Psoas muscle (tissue), 8 donors: Measurements from ENCODE around the gene VPS16. TPM values are rescaled to one million over a fixed set of nuclear protein-coding genes. Genes with fewer than 3 reads are reported as not detected.

Experiments
- ATAC-seq, 4 donors: fragments of 200-7000 bp; cut with Tn5 transposase; one replicate each; pipeline ENCODE4 v1.9.1; 2020; ENCODE audit warnings: moderate library complexity in 3 of 4, mild to moderate bottlenecking in 2 of 4
- DNase-seq, 2 donors: peaks; one replicate each; pipeline ENCODE4 v3.0.0-alpha.2; 2020
- H3K27ac ChIP-seq: fragments of 200-600 bp; one replicate; pipeline ENCODE4 v1.8.0; 2022
- H3K27me3 ChIP-seq, 3 donors: fragments of 200-600 bp in 1 of 3; one replicate each; pipeline versions ENCODE4 v1.6.1 to v1.8.0; 2013 to 2022; ENCODE audit warnings: low read length in 2 of 3, mild to moderate bottlenecking in 2 of 3, moderate library complexity in 1 of 3; ENCODE audit not compliant: insufficient read depth in 3 of 3
- H3K36me3 ChIP-seq, 2 donors: fragments of 200-600 bp in 1 of 2; one replicate each; pipeline versions ENCODE4 v1.6.1 to v1.8.0; 2013 to 2022; ENCODE audit warnings: low read depth in 1 of 2, mild to moderate bottlenecking in 1 of 2, moderate library complexity in 1 of 2; ENCODE audit not compliant: insufficient read depth in 1 of 2
- H3K4me1 ChIP-seq: fragments of 200-600 bp; one replicate; pipeline ENCODE4 v1.8.0; 2022
- H3K4me3 ChIP-seq: fragments of 200-600 bp; one replicate; pipeline ENCODE4 v1.8.0; 2022; ENCODE audit warnings: mild to moderate bottlenecking
- H3K9me3 ChIP-seq: fragments of 200-600 bp; one replicate; pipeline ENCODE4 v1.8.0; 2022
- WGBS, 3 donors: extraction: QIAGEN DNeasy Blood & Tissue Kit; methylation state at CpG; one replicate each; pipeline versions ENCODE4 v1.1.6 to v1.1.7; 2013; 5-methylcytosine and 5-hydroxymethylcytosine counted together
- intact Hi-C, 2 donors: fragments of 100-400 bp; cut with DNase I; formaldehyde crosslinking; loops; one replicate each; pipeline versions ENCODE4 v1.11.0 to v1.14.2; 2022
- polyA plus RNA-seq, 3 donors: library from polyadenylated mRNA; stranded (reverse); fragments of 200-250 nt; gene quantifications; one replicate each; pipeline ENCODE4 v1.2.3, GENCODE V29; 2013
- total RNA-seq, 4 donors: library from RNA; stranded (reverse); fragmentation: NEBNext Ultra II Directional in 2 of 4; extraction: Animal tissue kit (Norgen Biotek cat#: 25700) in 2 of 4; gene quantifications; one replicate each; pipeline versions ENCODE4 v1.2.1 to v1.2.4, GENCODE V29; 2021 to 2023
- TF ChIP-seq, protein P1 (sequence below): fragments of 200-600 bp; IDR thresholded peaks from one replicate; pipeline ENCODE4 v1.8.0; 2022; ENCODE audit warnings: antibody characterized with exemption
- donor health status: healthy with polysubstance abuse.
- donor health status: DM: no; HTN: no; CAD: no; lungs with moderate emphysema.
- donor health status: Bipolar disorder and iron deficiency.
- donor health status: healthy.
- donor health status: DM: yes; HTN: yes; CAD: no.
- donor health status: DM: no; HTN: no; CAD: no.
- donor health status: DM: no; HTN: no; CAD: no.
- donor health status: DM: yes; HTN: yes; CAD: no.

VPS16 gene
- total and polyA plus RNA-seq, 7 donors, result 17.1 to 25.5 (median 20.2) TPM

DNA sequence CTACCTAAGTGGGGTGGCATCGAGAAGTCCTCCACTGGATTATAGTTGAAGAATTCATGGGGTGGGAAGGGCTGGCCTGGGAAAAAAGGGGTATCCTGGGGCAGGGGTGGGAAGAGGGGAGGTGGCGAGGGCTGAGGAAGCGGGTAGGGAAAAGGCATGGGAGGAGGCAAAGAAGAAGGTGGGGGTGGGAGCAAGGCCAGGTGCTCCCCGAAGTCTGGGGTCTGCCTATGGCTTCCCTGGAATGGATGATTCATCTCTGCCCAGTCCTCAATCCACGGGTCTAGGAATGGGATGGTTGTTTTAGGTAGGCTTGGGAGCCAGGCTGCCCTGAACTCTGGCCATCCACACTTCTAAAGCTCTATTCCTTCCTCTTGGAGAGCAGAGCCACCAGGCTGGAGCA lies 4.5 kb upstream of the VPS16 start:
- no peak for ATAC-seq
- DNase-seq, result no peak
- H3K27me3 ChIP-seq, result no peaks in the 10 kb centered on the region
- H3K4me1 ChIP-seq, result peaks cover 4% of the 10 kb centered on the region
- TF ChIP-seq, protein P1, sequence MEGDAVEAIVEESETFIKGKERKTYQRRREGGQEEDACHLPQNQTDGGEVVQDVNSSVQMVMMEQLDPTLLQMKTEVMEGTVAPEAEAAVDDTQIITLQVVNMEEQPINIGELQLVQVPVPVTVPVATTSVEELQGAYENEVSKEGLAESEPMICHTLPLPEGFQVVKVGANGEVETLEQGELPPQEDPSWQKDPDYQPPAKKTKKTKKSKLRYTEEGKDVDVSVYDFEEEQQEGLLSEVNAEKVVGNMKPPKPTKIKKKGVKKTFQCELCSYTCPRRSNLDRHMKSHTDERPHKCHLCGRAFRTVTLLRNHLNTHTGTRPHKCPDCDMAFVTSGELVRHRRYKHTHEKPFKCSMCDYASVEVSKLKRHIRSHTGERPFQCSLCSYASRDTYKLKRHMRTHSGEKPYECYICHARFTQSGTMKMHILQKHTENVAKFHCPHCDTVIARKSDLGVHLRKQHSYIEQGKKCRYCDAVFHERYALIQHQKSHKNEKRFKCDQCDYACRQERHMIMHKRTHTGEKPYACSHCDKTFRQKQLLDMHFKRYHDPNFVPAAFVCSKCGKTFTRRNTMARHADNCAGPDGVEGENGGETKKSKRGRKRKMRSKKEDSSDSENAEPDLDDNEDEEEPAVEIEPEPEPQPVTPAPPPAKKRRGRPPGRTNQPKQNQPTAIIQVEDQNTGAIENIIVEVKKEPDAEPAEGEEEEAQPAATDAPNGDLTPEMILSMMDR, result no peak
- H3K27ac ChIP-seq, result no peak overlapping the region
- intact Hi-C loops, result no loop called here
- peaks cover 0 to 24% of the 10 kb centered on the region in 2 donors for H3K36me3 ChIP-seq
- no peak overlapping the region for H3K4me3 ChIP-seq
- whole genome bisulfite sequencing, 3 donors, result 80 to 86% (median 80%) methylated on average over 5 of the region's 5 CpGs
- H3K9me3 ChIP-seq, result no peaks in the 10 kb centered on the region

DNA sequence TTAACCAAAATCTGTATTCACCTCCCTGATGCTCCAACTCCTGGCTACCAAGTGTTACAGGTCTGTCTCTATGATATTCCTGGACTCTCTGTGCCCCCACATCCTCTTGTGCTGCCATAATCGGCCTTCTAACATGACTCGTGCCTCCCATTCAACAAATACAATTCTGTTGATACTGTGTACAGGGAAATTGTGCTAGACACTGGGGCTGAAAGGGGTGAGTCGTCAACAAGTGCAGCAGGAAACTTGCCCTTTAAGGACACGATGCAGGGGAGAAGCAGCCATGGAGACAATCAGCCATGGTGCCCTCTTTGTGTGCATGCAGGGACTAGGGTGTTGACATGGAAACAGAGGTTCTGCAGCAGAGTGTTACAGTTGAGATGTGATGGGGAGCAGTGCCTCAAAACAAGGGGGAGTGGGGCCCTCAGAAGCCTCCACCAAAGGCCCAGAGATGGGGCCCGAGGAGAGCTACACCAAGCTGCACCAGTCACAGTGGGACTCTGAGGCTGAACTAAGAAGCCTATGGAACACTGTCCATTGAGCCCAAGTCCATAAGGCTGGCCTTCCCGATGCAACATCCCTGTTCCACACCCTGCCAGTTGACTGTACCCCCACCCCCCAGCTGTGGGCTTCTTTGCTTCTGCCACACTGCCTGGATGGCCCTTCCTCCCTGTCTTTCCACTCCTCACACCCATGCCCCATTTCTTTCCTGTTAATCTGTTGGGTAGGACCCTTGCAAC lies 3.2 kb upstream of the VPS16 start:
- 83 to 84% (median 83%) methylated on average over 6 of the region's 6 CpGs for WGBS, 3 donors
- H3K9me3 ChIP-seq, result no peaks in the 10 kb centered on the region
- intact Hi-C loops, result no loop called here
- no peak overlapping the region for H3K27ac ChIP-seq
- no peak for ATAC-seq
- no peak for DNase-seq
- peaks cover 0 to 24% of the 10 kb centered on the region in 2 donors for H3K36me3 ChIP-seq
- H3K4me1 ChIP-seq, result peaks cover 9% of the 10 kb centered on the region
- H3K27me3 ChIP-seq, result no peaks in the 10 kb centered on the region
- TF ChIP-seq, protein P1, result no peak
- no peak overlapping the region for H3K4me3 ChIP-seq

DNA sequence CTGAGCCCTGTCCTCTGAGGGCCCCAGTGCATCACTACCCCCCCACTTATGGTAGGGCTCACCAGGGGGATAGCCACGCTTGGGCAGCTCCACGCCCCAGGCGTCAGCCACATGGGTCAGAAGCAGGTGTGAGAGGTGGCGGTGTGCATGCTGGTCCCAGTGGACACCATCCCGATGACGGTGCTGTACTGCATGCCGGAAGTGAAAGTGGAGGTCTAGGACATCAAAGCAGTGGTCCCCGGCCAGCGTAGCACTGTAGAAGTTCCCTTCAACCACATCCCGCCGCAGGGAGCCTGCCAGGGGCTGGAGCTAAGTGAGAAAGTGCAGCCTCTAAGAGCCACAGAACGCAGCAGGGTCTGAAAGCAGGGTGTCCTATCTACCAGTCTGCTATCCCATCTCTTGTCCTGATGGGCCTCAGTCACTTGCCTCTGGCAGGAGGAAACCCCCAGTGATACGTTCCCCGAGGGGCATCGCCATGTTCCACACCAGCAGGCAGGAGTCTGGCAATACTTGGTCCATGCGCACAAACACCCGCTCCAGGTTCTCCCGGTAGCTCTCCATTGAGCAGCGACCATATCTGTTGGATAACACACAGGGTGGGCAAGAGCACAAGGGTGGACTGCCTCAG lies 2.3 kb upstream of the VPS16 start:
- DNase-seq (no peak), ATAC-seq (no peak)
- no peak overlapping the region for H3K27ac ChIP-seq
- intact Hi-C loops, result no loop called here
- no peaks in the 10 kb centered on the region for H3K9me3 ChIP-seq
- no peak overlapping the region for H3K4me3 ChIP-seq
- H3K4me1 ChIP-seq, result peaks cover 9% of the 10 kb centered on the region
- 93 to 96% (median 94%) methylated on average over 19 of the region's 19 CpGs for WGBS, 3 donors
- TF ChIP-seq, protein P1, result no peak
- H3K36me3 ChIP-seq, result peaks cover 0 to 27% of the 10 kb centered on the region in 2 donors
- no peaks in the 10 kb centered on the region for H3K27me3 ChIP-seq

DNA sequence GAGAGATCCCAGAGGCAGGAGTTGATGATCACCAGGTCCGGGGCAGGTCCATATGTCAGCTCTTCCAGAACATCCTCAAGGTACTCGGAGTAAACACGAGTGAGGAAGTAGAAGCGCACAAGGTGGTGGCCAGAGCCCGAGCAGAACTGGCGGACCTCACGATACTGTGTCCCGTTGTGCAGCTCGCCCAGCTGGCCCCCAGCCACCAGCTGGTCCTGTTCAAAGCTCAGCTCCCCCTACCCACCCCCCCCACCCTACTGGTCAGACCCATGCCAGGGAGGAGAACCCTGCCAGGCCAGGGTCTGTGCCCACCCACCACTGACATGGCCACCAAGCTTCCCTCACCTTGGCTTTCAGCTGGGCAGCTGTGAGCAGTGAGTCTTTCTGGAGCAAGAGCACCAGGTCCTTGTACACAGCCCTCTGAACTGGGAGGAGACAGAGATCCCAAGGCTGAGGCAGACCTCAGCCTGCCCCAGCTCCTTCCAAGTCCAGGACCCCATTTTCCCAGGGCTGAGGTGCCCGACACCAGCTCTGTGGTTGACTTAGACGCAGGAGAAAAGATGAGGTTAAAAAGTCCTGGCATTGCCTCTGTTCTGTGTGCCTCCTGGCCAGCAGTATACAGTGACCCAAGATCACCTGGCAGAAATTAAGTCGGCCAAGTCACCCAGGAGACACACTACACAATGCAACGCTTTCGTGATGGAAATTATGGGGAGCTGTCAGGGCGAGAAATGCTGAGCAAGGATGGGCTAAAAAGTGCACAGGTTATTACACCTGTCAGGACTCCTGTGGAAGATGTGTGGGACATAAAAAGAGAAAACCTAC lies 1.5 kb upstream of the VPS16 start:
- Histone ChIP-seq H3K4me1 (peaks cover 9% of the 10 kb centered on the region), H3K36me3 (peaks cover 0 to 31% of the 10 kb centered on the region in 2 donors), H3K27ac (no peak overlapping the region), H3K4me3 (peak overlapping the region; percentile 88), H3K9me3 (no peaks in the 10 kb centered on the region), H3K27me3 (no peaks in the 10 kb centered on the region)
- TF ChIP-seq, protein P1, result no peak
- 79 to 84% (median 80%) methylated on average over 15 of the region's 15 CpGs for WGBS, 3 donors
- intact Hi-C loops, result no loop called here
- ATAC-seq (no peak), DNase-seq (no peak)
